GM19025 (cell line): ENCODE results near the gene AKAP7.
"Not testable (repeated sequence)": the region's sequence is repeated elsewhere in the genome, so short reads cannot be mapped to it uniquely, and the experiment has no call there.

Source experiments
- ATAC-seq: cut with Tn5 transposase; IDR thresholded peaks from one replicate; pipeline ENCODE4 v1.9.1; 2021; ENCODE audit warnings: mild to moderate bottlenecking, low read depth, moderate library complexity; ENCODE audit not compliant: unreplicated experiment

Gene AKAP7

DNA sequence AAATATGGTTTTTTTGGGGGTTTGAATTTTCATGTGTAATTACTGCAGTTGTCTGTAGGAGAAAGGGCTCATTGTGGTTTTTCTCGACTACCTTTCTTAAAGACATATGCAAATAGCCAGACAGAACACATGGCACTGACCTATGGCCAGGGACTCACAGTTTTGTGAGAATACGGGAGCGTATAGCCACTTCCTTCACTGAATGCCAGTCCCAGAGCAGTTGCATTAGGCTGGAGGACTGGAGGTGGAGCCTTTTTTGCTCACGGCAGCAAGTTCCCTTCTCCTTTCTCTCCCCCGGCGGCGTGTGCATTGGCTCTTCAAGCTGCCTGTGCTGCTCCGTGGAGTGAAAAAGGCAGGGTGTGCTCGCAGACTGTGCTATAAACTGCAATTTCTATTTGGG, 114.9 kb downstream of the AKAP7 start:
- ATAC-seq, result no peak

DNA sequence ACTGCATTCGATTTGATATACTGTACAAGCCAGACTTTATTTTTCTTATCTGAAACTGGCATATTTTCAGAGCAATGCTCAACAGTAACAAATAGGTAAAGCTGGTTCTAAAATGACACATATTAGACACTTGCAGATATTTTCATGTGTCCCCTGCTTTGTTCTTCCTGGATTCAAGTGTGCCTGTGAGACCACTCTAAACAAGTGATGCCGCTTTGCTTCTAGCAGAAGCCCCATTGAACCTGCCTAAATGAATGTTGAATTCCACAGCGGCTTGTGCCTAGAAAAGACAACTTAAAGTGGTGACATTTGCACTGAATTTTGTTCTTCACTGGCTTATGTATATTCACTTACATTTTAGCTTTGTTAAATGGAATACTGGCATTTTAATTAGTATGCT, 115.7 kb downstream of the AKAP7 start:
- no peak for ATAC-seq

DNA sequence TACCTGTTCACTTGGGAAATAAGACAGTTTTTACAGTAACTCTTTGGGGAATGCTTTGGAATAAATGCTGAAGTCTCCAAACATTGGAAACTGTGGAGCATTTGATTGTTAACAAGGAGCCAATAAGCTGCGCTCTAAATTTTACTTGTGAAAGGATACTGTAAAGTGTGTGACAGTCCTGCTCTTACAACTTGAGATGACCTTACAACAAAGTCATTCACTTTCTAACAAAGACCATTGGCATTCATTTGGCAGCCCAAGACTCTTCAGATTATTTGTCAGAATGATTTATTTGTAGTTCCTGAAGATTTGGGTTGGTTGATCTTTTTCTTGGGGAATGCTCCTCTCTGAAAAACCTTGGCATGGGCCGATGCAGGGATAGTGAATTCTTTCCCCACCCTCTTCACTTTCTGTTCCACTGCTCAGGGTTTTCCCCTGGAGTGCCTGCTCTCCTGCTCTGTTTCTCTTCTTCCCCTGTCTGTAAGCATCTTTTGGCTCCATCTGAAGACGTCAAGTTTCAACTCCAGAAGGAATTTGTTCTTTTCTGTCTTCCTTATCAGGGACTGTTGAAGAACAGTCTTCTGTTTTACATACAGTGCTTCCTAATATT, 116.4 kb downstream of the AKAP7 start:
- no peak for ATAC-seq

DNA sequence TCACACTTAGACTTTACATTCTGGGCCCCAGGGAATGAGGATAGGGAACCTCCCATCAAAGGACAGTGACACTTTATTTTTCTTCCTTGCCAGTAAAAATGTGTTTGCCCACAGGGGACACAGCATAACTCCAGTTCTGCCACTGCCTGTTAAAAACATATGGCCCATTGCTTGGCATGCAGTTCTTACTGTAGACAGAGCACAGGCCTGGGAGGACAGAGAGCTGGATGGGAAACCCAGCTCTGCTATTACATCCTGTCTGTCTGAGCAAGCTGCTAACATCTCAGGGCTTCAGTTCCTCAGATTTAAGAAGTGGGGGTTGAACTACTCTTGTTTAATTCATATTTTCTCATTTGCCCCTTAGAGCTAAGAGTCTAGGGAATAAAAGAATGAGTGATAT, 120.2 kb downstream of the AKAP7 start:
- no peak for ATAC-seq

DNA sequence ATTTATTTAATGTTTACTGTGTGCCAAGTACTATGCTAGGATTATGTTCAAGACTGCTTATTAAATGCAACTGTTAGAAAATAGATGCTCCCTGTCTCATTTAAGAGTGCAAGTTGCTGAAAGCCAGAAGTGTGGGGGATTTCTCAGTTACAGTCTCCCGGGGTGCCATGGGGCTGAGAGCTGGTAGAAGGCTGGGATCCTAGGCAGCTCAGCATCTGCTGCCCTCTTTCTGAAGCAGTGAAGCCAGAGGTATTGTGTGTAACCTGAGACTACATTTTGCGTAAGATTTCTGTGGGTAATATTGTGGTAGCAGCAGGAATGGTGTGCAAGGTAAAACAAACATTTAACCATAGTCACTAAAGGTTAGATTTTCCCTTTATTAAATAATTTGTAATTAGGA, 120.6 kb downstream of the AKAP7 start:
- ATAC-seq, result no peak

DNA sequence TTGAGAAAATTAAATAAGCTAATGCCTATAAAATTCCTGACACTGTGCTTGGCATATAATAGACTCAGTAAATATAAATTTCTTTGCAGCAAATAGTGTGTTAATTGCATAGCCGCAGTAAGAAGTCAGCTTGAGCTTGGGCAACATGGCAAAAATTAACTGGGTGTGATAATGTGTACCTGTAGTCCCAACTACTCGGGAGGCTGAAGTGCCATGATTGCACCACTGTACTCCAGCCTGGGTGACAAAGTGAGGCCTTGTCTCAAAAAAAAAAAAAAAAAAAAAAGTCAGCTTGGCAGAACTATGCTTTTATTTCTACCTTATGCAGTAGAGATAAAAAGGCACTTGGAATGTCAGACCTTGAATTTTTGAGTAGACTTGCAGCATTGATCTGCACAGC, 121.8 kb downstream of the AKAP7 start:
- no peak for ATAC-seq

DNA sequence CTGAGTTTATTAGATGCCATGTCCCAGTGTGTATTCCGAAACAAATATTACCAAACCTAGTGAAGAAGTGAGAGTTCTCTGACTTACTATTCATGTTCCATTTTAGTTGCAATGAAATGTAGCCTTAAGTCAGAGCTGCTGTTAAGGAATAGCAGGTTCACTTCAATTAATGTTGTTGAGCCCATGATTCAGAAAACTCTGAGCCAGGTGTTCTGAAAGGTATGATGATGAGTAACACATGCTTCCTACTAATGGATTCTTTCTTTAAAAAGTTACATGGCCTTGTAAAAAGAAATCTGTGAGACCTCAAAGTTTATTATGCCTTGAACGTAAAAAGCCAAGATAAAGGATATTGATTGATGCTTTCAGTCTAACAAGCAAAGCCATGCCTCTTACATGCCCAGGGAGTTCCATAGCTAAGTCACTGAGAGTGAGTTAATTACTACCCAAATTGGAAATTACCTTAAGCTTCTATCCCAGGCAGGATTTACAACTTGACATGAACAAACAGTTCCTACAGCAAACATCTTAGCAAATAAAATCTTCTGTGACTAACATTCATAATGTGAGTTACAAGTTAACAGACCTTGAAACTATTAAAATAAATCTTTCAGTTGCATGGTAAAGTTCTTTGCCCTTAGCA, 122.9 kb downstream of the AKAP7 start:
- ATAC-seq, result no peak

GRCh38 chr6:131258816-131259476, 123.7 kb downstream of the AKAP7 start:
- no peak for ATAC-seq

- not testable (repeated sequence) for ATAC-seq
Observed at GRCh38 chr6:131260960-131261359, 125.7 kb downstream of the AKAP7 start.

- ATAC-seq, result no peak
Observed at GRCh38 chr6:131262060-131262459, 126.8 kb downstream of the AKAP7 start.

DNA sequence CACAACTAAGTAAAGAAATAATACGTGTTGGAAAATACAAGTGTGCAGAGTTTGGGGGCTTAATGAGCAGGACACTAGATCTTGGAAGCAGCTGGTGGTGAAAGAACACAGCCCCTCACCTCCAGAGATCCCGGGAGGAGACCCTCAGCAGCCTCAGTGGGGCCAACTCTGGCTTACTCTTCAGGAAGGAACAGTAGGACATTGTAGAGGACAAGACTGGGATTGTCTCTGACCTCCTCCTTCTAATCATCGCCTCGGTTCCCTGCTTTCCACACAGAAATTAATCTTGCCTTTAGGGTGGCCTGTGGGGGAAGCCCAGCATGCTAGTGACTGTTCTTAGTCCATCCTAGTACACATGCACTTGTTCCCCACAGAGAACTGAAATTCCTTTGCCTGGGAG, 130.7 kb downstream of the AKAP7 start:
- ATAC-seq, result no peak

DNA sequence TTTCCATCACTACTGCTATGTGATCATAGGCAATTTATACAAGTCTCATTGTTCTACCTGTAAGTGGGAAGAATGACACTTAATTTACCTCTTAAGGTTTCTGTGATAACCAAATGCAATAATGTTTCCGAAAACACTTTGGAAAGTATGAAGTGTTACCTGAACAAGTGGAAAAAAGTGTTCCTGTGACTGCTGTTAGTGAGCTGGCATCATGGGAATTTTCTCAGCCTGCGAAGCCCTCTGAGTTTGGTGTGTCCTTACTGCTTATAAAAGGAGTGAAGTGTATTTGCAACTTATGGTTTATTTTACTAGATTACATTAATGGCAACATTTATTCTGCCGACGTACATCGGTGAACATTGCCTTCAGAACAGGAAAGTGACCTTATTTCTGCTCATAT, 133.0 kb downstream of the AKAP7 start:
- ATAC-seq, result no peak

- no peak for ATAC-seq
Observed at GRCh38 chr6:131269565-131270391, 134.5 kb downstream of the AKAP7 start.

DNA sequence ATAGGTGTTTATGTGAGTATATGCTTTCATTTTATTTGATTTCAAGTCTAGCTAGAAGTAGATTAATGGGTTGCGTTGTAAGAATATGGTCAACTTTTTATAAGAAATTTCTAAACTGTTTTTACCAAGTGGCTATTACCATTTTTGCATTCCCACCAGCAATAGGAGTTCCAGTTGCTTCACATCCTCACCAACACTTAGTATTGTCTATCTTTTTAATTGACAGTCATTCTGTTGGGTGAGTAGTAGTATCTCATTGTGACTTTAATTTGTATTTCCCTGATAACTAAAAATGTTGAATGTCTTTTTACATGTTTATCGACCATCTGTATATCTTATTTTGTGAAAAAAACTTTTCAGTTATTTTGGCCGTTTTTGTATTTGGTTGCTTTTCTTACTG, 135.3 kb downstream of the AKAP7 start:
- no peak for ATAC-seq

DNA sequence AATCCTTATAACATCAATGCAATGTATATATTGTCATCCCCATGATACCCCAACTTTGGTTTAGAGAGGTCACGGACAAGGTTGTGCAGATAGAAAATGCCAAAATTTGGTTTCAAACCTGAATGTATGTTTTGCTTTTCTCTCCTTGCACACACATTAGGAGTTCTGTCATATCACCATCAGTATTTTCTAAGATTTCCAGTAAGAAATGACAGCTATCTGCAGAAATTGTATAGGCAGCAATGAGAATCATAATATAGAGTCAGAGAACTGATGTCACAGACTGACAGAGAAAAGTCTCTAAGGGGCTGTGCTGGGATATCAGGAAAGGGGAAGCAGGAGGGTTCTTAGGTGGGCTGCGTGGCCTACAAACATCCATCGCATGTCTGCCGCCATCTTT, 140.0 kb downstream of the AKAP7 start:
- no peak for ATAC-seq

- ATAC-seq, result no peak
Observed at GRCh38 chr6:131277591-131277990, 142.3 kb downstream of the AKAP7 start.

- no peak for ATAC-seq
Observed at GRCh38 chr6:131281471-131282270, 146.4 kb downstream of the AKAP7 start.

DNA sequence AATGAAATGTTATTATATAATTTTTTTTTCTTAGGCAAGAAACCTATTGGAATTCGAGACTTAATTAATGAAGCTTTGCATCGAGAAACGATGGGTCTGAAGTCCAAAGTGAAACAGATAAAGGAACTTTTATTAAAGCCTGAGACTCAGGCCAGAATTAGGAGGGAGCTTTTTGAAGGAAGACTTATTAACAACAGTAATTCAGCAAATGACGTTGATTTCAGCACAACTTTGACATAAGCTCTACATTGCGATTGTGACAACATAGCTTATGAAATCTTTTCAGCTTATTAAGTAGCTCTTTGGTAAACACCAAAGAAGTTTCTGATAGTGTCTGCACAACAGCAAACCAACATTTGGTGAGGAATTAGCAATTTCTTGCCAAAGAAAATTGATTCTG, 147.1 kb downstream of the AKAP7 start:
- ATAC-seq, result no peak

DNA sequence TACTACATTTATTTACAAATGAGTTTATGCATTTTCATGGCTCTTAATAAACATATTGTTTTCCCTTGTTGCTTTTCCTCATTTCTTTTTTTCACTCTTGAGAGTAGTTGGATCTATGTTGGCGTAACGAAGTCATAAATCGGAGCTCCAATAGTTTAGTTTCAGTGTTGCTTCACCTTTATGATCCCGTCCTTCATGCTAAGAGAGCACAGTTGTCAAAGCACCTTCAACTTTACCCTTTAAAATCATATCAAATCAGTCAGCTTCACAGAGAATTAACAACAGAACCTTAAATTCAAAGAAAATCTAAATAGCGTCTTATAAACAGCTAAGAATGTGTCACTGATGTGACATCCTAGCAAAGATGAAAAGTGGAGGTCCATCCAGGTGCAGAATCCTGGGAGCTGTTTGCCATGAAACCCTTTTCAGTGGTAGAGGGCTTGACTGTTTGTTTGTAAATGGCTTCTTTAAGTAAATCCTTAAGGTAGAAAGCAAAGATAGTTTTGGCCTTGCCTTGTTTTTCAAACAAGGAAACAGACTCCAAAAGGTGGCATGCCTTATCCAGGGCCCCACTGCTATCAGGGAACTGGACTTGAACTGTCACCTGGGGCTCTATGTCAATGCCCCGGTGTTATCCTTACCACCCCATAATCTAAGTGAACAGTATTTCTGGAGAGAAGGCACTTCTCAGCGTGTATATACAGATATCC, 148.4 kb downstream of the AKAP7 start:
- no peak for ATAC-seq

GRCh38 chr6:131285548-131285947, 150.3 kb downstream of the AKAP7 start:
- ATAC-seq, result no peak
